ENCODE results near the gene ADAMTS18.

The ADAMTS18 gene

GRCh38 chr16:77300256-77300655, 134.6 kb downstream of the ADAMTS18 start:
- no peak for TF ChIP-seq SPI1 (IDR thresholded peaks at IDR 0.05; ENCODE audit: borderline replicate concordance, low read depth)
- no peak for TF ChIP-seq POLR2AphosphoS5 (IDR thresholded peaks at IDR 0.05; ENCODE audit: low read depth)
- TF ChIP-seq, protein P1, sequence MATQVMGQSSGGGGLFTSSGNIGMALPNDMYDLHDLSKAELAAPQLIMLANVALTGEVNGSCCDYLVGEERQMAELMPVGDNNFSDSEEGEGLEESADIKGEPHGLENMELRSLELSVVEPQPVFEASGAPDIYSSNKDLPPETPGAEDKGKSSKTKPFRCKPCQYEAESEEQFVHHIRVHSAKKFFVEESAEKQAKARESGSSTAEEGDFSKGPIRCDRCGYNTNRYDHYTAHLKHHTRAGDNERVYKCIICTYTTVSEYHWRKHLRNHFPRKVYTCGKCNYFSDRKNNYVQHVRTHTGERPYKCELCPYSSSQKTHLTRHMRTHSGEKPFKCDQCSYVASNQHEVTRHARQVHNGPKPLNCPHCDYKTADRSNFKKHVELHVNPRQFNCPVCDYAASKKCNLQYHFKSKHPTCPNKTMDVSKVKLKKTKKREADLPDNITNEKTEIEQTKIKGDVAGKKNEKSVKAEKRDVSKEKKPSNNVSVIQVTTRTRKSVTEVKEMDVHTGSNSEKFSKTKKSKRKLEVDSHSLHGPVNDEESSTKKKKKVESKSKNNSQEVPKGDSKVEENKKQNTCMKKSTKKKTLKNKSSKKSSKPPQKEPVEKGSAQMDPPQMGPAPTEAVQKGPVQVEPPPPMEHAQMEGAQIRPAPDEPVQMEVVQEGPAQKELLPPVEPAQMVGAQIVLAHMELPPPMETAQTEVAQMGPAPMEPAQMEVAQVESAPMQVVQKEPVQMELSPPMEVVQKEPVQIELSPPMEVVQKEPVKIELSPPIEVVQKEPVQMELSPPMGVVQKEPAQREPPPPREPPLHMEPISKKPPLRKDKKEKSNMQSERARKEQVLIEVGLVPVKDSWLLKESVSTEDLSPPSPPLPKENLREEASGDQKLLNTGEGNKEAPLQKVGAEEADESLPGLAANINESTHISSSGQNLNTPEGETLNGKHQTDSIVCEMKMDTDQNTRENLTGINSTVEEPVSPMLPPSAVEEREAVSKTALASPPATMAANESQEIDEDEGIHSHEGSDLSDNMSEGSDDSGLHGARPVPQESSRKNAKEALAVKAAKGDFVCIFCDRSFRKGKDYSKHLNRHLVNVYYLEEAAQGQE (IDR thresholded peaks at IDR 0.05; ENCODE audit: insufficient replicate concordance, low read depth) = no peak
- TF ChIP-seq CTCF (IDR thresholded peaks at IDR 0.05; ENCODE audit: insufficient read depth, low read length) = no peak
- no peak for TF ChIP-seq GABPA (IDR thresholded peaks at IDR 0.05; ENCODE audit: low read depth)
- Histone ChIP-seq H3K27me3 (ENCODE audit: insufficient read depth, poor library complexity, severe bottlenecking) (peaks cover 2% of the 10 kb centered on the region), H3K27ac (replicated peaks) (no peak overlapping the region), H3K4me3 (replicated peaks; ENCODE audit: insufficient read depth, low read length) (no peak overlapping the region)
- DNase-seq (ENCODE audit: low read depth in 1 of 2, low spot score in 1 of 2) = no peak

DNA sequence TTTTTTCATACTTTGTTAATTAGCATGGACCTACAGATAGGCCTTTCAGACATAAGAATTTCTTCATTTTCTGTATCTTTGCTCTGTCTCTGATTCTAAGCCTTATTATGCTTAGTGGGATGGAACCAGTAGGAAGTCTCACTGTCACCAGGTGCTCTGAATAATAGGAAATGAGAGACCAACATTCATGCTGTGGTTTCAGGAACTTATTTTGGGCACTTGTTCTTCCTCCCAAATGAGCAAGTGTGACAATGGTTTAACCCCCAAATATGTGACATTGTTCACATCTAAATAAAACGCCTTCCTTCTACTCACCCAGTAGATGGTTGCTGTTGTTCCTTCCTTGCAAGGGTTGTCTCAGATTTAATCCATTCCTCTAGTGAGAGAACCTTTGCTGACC, 135.4 kb downstream of the ADAMTS18 start:
- DNase-seq (ENCODE audit: low read depth in 1 of 2, low spot score in 1 of 2) = no peak
- no peak overlapping the region for H3K27ac ChIP-seq (replicated peaks)

GRCh38 chr16:77298418-77299360, 136.1 kb downstream of the ADAMTS18 start:
- no peak overlapping the region for H3K27ac ChIP-seq (replicated peaks)
- DNase-seq (ENCODE audit: low read depth in 1 of 2, low spot score in 1 of 2) = no peak
- peaks cover 2% of the 10 kb centered on the region for H3K27me3 ChIP-seq (ENCODE audit: insufficient read depth, poor library complexity, severe bottlenecking)
- TF ChIP-seq GABPA (IDR thresholded peaks at IDR 0.05; ENCODE audit: low read depth) (no peak), SPI1 (IDR thresholded peaks at IDR 0.05; ENCODE audit: borderline replicate concordance, low read depth) (no peak), POLR2AphosphoS5 (IDR thresholded peaks at IDR 0.05; ENCODE audit: low read depth) (no peak), CTCF (IDR thresholded peaks at IDR 0.05; ENCODE audit: insufficient read depth, low read length) (no peak)
- TF ChIP-seq, protein P1 (IDR thresholded peaks at IDR 0.05; ENCODE audit: insufficient replicate concordance, low read depth) = no peak
- no peak overlapping the region for H3K4me3 ChIP-seq (replicated peaks; ENCODE audit: insufficient read depth, low read length)

More for the DNA sequence above, 135.4 kb downstream of the ADAMTS18 start:
- TF ChIP-seq CTCF (IDR thresholded peaks at IDR 0.05; ENCODE audit: insufficient read depth, low read length) (no peak), SPI1 (IDR thresholded peaks at IDR 0.05; ENCODE audit: borderline replicate concordance, low read depth) (no peak), POLR2AphosphoS5 (IDR thresholded peaks at IDR 0.05; ENCODE audit: low read depth) (no peak), GABPA (IDR thresholded peaks at IDR 0.05; ENCODE audit: low read depth) (no peak)
- TF ChIP-seq, protein P1 (IDR thresholded peaks at IDR 0.05; ENCODE audit: insufficient replicate concordance, low read depth) = no peak
- Histone ChIP-seq H3K4me3 (replicated peaks; ENCODE audit: insufficient read depth, low read length) (no peak overlapping the region), H3K27me3 (ENCODE audit: insufficient read depth, poor library complexity, severe bottlenecking) (peaks cover 2% of the 10 kb centered on the region)
